DND-41 (cell line): ENCODE measurements around the gene PI4KA.

ENCODE experiments used
- EZH2 ChIP-seq: IDR thresholded peaks from 3 replicates; pipeline ENCODE4 v1.6.1; 2012; ENCODE audit warnings: borderline replicate concordance, low read depth, mild to moderate bottlenecking, moderate library complexity, low read length, inconsistent platforms; ENCODE audit not compliant: severe bottlenecking
- TF ChIP-seq, protein P1 (sequence below): IDR thresholded peaks from 2 replicates; pipeline ENCODE4 v1.5.1; 2012; ENCODE audit warnings: borderline replicate concordance, low read length, moderate library complexity, mild to moderate bottlenecking; ENCODE audit not compliant: poor library complexity, severe bottlenecking; ENCODE audit errors: extremely low read depth

DNA sequence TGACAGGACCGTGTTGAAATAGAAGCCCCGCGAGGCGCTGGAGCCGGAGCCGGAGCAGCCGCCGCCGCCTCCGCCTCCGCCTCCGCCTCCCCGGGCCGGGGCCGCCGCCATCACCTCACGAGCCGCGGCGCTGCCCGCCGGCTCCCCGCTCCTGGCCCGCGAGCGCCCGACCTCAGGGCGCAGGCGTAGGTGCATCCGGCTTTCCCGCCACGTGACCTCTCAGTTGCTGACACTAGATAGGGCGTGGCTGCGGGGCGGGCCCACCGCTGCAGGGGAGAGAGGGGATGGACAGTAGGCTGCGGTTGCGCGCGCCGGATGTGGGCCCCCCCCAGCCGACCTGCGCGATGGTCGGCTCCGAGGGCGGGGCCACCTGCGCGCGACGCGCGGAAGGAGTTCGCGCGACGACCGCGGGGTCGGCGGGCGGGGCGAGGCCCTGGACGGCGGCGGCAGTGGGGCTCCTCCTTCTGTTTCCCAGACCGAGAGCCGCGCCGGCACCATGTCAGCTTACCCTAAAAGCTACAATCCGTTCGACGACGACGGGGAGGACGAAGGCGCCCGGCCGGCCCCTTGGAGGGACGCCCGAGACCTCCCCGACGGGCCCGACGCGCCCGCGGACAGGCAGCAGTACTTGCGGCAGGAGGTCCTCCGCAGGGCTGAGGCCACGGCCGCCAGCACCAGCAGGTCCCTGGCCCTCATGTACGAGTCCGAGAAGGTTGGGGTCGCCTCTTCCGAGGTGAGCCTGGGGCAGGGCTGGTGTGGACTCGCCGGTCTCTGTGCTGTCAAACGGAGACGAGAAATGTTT is at the start of gene PI4KA, which contains the start of gene SNAP29:
- TF ChIP-seq, protein P1, sequence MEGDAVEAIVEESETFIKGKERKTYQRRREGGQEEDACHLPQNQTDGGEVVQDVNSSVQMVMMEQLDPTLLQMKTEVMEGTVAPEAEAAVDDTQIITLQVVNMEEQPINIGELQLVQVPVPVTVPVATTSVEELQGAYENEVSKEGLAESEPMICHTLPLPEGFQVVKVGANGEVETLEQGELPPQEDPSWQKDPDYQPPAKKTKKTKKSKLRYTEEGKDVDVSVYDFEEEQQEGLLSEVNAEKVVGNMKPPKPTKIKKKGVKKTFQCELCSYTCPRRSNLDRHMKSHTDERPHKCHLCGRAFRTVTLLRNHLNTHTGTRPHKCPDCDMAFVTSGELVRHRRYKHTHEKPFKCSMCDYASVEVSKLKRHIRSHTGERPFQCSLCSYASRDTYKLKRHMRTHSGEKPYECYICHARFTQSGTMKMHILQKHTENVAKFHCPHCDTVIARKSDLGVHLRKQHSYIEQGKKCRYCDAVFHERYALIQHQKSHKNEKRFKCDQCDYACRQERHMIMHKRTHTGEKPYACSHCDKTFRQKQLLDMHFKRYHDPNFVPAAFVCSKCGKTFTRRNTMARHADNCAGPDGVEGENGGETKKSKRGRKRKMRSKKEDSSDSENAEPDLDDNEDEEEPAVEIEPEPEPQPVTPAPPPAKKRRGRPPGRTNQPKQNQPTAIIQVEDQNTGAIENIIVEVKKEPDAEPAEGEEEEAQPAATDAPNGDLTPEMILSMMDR = no peak
- no peak for TF ChIP-seq EZH2
